22Rv1 (cell line): ENCODE data around the gene PGS1.

Source experiments
- ZFX ChIP-seq: fragments of 450-650 bp; IDR thresholded peaks from 2 replicates; pipeline ENCODE4 v1.6.1; 2017; ENCODE audit warnings: antibody characterized with exemption, borderline replicate concordance
- TF ChIP-seq, protein P1 (sequence below): fragments of 450-650 bp; IDR thresholded peaks from 2 replicates; pipeline ENCODE4 v1.5.1; 2017; ENCODE audit warnings: mild to moderate bottlenecking

DNA sequence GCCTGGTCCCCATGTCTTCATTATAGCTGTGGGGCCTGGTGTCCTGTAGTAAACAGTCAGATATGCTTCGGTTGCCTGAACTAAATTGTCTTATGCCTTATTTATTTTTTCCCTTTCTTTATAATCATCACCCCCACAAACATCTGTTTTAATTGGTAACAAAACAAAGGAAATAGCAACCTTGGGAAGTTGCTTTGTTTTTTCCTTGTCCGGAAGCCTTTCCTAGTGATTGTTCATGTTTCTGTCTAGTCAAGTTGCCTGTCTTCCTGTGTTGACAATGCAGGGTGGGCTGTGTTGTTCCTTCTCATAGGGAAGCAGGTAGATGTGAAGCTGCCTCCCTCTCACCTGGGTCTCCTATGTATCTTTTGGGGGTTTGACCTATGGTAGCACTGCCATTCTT is 16.7 kb downstream of the PGS1 start:
- TF ChIP-seq, protein P1, sequence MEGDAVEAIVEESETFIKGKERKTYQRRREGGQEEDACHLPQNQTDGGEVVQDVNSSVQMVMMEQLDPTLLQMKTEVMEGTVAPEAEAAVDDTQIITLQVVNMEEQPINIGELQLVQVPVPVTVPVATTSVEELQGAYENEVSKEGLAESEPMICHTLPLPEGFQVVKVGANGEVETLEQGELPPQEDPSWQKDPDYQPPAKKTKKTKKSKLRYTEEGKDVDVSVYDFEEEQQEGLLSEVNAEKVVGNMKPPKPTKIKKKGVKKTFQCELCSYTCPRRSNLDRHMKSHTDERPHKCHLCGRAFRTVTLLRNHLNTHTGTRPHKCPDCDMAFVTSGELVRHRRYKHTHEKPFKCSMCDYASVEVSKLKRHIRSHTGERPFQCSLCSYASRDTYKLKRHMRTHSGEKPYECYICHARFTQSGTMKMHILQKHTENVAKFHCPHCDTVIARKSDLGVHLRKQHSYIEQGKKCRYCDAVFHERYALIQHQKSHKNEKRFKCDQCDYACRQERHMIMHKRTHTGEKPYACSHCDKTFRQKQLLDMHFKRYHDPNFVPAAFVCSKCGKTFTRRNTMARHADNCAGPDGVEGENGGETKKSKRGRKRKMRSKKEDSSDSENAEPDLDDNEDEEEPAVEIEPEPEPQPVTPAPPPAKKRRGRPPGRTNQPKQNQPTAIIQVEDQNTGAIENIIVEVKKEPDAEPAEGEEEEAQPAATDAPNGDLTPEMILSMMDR: no peak
- TF ChIP-seq ZFX: no peak
